Activated naive CD4-positive, alpha-beta T cell (primary cell): ENCODE data around the gene PVR.
A peak's percentile ranks its signal among the peaks of the same experiment; 100 is the strongest.
"Not testable (repeated sequence)": the region's sequence is repeated elsewhere in the genome, so short reads cannot be mapped to it uniquely, and the experiment has no call there.

Experiments used
- DNase-seq, 4 experiments: peaks; one replicate each; lab custom pipeline; 2025; lab: John Stamatoyannopoulos, UW

PVR gene

DNA sequence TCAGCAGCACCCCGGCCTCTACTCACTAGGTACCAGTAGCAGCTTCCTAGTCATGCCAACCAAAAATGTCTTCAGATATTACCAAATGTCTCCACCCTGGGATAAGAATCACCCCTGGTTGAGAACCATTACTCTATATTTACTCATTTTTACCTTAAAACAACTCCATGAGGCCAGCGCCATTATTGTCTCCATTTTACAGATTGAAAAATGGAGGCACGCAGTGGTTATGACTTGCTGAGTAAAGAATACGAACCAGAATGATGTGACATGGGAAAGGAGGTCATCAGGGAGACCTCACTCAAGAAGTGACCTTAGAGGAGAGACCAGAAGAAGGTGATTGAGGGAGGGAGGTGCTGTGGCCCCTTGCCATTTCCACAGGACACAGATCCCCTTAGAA is 29.8 kb downstream of the PVR start:
- no peak for DNase-seq

DNA sequence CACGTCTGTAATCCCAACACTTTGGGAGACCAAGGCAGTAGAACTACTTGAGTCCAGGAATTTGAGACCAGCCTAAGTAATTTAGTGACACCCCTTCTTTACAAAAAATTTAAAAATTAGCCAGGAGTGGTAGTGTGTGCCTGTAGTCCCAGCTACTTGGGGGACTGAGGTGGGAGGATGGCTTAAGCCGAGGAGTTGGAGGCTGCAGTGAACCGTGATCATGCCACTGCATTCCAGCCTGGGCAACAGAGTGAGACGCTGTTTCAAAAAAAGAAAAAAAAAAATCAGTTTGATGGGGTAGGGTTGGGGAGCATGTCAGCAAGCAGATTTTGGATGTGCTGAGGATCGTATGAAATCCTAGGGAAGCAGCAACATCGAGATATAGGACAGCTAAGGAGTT is 31.8 kb downstream of the PVR start:
- DNase-seq: no peak

DNA sequence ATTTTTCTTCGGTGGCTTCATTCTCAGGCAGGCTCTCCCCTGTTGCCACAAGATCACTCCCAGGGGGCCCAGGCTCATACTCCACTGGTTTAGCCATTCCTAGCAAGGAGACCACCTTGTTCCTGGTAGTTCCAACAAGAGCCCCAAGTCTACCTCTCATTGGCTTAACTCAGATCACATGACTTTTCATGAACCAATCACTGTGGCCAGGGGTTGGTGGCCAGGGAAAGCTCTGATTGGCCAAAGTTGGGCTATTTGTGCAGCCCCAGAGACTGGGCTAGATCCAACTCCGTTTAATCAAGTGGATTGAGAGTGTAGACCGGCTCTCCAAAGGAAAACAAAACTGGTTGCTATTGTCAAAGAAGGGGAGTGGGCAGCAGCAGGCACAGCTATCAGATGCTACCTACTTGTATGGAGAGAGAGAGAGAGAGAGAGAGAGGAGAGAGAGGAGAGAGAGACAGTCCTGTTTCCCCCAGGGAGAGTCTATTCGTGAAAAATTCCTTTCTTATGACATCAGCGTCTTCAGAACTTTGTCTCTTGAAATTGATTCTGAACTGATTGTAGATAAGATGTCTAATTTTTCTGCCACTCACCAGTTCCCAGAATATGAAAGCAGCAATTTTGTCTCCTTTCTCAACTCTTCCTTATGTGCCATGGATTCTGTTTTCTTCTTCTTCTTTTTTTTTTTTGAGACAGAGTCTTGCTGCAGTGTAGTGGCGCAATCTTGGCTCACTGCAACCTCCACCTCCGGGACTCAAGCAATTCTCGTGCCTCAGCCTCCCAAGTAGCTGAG is 33.5 kb downstream of the PVR start:
- no peak for DNase-seq

DNA sequence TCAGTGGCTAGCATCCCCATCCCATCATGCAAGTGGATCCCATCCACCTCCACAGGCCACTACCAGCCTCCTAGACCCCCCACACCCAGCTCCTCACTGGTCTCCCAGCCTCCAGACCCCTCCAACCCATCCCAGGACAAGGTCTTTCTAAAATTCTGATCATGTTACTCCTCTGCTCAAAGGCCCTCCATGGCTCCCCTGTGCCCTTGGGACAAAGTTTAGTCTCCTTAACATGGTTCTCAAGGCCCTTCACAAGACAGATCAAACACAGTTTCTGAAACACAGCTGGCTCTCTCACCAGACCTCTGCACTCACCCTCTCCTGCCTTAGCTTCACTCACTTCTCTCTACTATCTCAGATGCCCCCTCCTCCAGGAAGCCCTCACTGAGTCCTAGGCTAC is 36.8 kb downstream of the PVR start:
- no peak for DNase-seq

DNA sequence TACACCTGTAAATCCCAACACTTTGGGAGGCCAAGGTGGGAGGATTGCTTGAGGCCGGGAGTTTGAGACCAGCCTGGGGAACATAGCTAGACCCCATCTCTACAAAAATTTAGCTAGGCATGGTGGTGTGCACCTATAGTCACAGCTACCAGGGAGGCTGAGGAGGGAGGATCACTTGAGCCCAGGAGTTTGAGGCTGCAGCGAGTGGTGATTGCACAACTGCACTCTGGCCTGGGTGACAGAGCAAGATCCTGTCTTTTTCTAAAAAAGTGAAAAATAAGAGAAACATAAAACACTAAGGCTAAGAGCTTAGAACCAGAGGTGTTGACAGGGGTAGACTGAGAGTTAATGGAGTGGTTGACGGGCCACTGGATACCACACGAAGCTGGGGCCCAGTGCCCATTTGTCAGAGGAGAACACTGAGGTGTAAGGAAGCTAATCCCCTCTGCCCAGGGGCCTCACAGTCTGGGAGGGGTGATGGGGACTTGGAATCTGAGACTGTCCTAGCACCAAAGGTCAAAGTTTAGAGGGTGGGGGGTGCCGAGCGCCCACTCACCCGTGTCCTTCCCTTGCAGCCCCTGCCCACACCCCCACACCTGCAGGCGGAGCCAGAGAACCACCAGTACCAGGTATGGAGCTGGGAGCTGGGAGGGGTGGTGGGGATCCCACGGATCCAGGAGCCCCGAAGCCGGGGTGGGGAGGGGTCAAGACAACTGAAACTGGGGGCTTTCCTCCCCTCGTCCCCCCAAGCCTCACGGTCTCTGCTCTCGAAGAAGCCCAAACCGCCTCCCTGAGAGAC is 38.5 kb downstream of the PVR start:
- no peak for DNase-seq

DNA sequence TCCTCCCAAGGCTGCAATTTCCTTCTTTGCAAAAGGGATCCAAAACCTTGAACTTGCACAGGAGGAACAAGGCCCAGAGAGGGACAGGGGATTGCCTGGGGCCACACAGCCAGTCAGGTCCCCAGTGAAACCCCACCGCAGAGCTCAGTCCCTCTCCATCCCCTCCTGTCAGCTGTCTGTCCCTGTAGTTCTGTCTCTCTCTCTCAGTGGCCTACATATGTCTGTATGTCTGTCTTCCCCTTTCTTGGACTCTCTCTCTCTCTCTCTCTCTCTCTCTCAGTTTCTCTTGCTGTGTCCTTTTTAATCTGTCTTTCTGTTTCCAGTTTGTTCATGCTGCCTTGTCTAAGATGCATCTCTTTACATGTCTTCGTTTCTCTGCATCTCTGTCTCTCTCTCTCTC is 39.1 kb downstream of the PVR start:
- DNase-seq: no peak

DNA sequence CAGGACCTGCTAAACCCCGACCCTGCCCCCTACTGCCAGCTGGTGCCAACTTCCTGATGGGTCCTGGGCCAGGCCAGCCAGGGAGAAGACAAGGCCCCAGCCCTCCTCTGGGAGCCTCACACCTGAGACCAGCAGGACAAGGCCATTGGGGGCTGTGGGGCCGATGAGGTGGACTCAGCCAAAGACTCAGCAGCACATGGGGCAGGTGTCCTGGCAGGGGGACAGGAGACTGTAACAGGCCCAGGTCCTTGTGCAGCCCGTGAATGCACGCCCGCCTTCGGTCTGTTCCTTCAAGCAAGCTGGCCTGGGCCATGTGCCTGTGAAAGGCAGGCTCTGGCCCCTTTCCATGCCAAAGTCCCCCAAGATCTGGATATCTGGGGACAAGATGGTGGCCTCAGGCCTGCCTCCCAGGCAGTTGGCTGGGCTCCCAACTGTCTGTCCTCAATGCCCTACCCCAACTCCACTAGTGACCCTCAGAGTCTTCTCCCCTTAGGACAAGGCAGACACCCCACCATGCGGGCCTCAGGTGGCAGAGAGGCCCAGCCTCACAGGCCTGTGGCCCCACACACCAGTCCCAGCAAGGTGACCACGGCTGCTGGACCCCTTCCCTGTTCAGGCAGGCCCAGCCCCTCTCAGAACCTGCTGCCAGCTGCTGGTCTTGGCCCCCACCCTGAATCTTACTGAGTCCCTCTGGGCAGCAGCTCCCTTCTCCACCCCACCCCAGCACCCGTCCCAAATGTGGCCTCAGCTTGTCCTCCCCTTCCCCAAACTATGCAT is 39.9 kb downstream of the PVR start:
- DNase-seq: no peak

DNA sequence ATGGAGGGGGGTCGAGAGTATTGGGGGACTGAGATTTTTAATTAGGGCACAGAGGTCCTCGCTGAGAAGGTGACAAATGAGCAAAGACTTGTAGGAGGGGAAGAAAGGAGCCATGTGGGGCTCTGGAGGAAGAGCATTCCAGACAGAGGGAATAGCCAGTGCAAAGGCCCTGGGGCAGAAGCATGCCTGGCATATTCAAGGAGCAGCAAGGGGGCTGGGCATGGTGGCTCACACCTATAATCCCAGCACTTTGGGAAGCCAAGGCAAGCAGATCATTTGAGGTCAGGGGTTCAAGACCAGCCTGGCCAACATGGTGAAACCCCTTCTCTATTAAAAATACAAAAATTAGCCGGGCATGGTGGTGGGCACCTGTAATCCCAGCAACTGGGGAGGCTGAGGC is 40.7 kb downstream of the PVR start:
- DNase-seq: not testable (repeated sequence)

DNA sequence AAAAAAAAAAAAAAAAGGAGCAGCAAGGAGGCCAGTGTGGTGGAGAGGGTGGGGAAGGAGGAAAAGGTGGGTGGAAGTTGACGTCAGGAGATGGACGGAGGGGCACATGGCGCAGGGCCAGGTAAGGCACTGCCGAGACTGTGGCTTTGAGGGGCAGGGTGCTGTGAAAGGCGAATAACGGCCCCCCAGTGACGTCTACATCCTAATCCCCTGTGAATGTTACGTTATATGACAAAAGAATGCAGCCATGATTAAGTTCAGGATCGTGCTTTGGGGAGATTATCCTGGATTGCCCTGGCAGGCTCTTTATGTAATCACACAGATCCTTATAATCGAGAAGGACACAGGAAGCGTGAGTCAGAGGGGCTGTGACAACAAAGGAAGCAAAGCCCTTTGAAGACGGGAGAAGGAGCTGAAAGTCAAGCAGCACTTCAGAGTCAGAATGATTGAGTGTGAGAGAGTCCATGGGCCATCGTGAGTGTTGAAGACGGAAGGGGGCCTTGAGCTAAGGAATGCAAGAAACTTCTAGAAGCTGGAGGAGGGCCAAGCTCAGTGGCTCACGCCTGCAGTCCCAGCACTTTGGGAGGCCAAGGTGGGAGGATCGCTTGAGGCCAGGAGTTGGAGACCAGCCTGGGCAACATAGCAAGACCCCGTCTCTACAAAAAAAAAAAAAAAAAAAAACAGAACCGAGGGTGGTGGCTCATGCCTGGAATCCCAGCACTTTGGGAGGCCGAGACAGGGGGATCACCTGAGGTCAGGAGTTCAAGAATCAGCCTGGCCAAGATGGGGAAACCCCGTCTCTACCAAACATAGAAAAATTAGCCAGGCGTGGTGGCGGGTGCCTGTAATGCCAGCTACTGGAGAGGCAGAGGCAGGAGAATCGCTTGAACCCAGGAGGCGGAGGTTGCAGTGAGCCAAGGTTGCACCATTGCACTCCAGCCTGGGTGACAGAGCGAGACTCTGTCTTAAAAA is 41.5 kb downstream of the PVR start:
- DNase-seq: no peak

DNA sequence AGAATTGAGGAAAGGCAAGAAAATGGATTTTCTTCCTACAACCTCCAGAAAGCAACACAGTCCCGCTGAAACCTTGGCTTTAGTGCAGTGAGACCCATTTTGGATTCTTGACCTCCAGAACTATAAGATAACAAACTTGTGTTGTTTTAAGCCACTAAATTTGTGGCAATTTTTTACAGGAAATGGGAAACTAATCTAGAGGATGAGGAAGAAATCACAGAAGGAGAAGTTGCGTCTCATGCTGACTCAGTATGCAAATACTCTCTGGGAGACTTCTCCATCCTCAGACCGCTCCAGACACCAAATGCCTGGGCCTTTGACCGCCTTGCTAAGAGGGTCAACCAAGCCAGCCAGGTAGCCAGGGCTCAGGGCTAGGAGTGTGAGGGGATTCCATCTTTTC is 42.2 kb downstream of the PVR start:
- no peak for DNase-seq

DNA sequence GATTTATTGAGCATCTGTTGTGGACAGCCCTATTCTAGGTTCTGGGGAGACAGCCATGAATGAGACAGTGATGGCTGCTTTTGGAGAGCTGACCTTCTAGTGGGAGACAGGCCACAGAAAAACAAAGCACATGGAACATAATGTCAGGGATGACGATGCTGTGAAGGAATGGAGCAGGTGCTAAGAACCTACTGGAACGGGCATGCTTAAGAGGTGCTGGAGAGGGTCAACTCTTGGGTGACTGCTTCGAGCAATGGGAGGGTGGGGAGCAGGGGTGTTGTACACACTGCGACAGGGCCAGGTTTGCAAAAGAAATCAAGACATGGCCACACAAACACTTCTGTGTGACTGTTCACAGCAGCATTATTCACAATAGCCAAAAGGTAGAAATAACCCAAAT is 43.2 kb downstream of the PVR start:
- no peak for DNase-seq

DNA sequence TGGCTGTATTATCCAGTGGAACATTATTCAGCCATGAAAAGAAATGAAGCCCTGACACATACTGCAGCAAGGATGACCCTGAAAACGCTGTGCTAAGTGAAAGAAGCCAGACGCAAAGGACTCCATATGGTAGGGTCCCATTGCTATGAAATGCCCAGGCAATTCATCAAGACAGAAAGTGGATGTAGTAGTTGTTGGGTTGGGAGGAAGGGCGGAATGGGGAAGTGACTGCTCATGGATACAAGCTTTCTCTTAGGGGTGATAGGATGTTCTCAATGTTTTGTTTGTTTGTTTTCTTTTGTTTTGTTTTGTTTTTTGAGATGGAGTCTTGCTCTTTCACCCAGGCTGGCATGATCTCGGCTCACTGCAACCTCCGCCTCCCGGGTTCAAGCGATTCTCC is 44.2 kb downstream of the PVR start:
- DNase-seq: no peak

DNA sequence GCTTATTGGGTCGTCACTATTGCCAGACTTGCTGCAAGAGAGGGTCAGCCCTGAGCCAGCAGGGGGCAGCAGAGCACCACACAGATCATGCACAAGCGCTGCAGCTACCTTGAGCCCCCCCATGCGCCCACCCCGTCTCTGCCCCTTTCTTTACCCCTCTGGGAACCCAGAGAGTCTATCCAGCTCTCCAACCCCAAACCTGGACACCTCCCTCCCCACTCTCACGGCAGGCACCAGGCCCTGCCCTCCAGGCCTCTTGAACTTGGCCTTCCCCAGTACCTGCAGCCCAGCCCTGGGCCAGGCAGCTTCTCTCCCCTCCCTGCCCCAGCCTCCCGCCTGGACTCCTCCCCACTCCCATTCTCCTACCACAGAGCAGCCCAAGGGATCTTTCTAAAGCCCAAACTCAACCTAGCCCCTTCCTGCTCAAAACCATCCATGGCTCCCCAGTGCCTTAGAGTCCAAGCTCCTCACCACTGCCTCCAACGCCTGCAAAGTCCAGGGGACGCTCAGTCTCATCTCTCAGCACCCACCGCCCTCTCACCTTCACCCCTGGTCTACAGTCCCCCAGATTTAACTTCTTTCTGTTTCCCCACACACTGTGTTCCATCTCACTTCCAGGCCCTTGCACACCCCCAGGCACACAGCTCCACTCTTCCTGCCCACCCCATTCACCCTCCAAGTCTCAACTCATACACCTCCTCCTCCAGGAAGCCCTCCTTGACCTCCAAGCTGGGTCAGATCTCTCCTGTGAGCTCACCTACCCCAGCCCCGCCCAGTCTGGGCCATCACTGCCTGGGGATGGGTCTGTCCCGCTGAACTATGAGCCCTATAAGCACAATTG is 45.8 kb downstream of the PVR start:
- DNase-seq: peak; percentile 57 to 75 (median 67)

DNA sequence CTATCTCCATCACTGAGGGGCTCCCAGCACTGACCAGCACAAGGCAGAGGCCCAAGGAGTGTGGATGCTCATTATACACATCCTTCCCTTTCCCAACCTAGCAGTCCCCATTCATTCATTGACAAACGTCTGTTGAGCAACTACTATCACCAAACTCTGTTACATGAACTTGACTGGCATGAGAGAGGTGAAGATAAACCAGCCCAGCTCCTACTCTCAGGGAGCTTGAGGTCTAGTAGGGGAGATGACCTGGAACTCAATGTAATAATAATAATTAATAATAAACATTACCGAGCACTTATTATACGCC is 46.4 kb downstream of the PVR start:
- DNase-seq: no peak

DNA sequence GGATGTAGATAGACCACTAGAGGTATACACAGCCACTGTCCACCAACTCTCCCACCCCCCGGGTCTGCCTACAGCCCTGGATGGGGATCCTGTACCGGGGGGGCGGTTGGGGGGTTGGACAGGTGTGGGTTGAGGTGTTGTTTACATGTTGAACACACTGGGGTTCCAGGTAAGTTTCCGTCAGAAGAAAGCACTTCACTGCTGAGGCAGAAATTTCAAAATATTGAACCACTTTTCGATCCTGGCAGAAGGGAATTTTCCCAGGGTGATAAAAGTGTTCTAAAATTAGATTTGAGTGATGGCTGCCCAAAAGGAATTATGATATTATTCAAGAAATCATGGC is 48.6 kb downstream of the PVR start:
- no peak for DNase-seq

DNA sequence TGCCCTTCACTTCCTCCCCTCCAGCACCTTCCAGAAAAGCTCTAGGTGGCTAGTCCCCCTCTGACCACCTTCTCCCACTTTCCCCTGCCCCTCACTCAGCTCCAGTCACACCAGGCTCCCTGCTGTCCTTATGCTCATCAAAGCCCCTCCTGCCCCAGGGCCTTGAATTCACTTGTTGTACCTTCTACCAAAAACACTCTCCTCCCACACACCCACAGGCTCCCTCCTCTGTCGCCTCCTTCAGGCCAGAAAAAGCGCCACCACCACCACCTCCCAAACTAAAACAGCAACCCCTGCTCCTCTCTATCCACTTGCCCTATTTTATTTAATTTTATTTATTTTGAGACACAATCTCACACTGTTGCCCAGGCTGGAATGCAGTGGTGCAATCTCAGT is 50.5 kb downstream of the PVR start:
- DNase-seq: no peak

DNA sequence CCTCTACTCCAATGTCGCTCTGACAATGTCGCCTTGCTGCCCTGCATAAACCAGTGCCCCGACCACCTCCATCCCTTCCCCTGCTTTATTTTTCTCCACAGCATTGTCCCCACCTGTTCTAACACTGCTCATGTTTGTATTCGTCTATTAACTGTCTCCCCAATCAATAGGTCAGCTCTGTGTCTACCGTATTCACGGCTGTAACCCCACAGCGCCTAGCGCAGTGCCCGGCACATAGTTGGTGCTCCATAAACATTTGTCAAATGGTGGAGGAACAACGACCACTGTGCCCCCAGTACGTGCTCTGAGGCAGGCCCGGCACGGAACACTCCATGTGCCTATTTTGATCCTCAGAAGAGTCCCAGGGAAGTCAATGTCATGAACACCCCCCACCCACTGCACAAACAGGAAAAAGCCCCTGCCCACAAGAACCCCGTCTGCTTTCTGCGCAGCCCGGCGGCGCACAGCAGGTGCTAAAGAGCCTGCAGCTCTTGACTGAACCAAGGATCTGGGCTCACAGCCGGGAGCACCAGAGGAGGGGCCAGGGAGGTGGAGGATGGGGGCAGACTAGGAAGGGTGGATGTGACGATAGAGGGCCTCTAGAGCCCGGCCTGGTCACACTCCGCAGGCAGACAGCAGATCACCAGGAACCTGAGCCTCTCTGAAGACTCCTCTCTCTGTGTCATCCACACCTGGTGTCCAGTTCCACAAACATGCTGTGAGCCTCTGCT is 53.4 kb downstream of the PVR start:
- DNase-seq: no peak

DNA sequence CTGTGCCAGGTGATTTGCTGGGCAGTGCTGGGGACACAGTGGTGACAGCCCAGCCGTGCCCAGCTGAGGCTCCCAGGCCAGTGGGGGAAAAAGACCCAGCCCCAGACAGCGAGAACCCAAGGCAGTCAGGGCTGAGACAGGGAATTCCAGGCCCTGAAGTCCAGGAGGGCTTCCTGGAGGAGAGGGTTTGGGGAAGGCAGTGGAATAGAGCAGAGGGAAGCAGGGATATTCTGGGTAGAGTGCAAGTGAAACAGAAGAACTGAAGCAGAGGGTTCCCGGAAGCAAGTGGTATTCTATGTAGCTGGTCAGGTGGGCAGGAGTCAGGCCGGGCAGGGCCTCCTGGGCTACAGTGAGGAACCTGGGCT is 53.9 kb downstream of the PVR start:
- DNase-seq: no peak

DNA sequence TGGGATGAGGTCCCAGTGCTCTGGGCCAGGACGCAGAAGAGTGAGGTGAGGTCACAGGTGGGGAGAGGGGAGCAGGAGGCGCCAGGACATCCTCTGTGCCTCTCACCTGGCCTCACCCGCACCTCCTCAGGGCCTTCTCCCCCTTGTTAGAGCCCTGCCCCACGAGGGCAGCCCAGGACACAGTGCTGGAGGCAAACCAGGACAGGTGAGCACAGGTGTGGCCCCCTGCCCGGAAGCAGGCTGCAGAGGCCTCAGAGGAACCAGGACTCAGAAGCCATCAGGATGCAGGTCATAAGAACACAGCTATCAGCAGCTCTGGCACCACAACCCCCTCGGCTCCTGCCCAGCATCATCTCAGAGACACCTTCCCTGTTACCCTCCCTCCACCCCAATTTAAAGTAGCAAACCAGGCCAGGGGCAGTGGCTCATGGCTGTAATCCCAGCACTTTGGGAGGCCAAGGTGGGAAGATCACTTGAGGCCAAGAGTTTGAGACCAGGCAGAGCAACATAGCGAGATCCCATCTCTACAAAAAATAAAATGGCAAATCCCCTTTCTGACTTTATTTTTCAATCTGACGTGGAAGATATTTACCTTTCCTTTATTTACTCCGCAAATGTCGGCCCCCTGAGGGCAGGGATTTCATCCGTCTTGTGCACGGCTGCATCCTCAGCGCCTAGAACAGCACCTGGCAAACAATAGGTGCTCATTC is 54.9 kb downstream of the PVR start, which contains the start of gene CEACAM16:
TSS of gene CEACAM16 (plus strand) at position 660 of the 710 bp plus-strand sequence. CDS start 2,306 bp downstream, outside the sequence.
- no peak for DNase-seq

DNA sequence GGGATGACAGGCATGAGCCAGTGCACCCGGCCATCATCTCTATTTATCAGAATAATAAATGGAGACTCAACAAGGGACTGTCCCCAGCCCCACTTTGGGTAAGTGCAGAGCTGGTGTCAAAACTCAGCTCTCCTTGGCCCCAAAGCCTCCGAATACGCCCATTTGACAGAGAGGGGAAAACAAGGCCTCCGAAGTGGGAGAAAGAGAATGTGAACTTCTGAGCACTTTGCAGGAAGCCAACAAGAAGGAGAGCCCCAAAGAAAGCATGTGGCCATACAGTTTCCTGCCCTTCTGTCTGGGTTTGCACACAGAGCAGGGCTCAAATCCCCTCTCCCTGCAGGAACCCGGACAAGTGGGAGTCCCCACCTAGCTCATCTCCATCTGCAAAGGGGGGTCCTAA is 56.8 kb downstream of the PVR start:
- no peak for DNase-seq
